Erythroblast (primary cell): ENCODE data around the gene DNASE1L1.

ENCODE experiments used
- GATA1 ChIP-seq: IDR thresholded peaks from 2 replicates; pipeline ENCODE4 v1.6.1; 2011; ENCODE audit warnings: low read depth, mild to moderate bottlenecking, control low read depth, low read length, moderate library complexity
- POLR2A ChIP-seq: IDR thresholded peaks from 2 replicates; pipeline ENCODE4 v1.6.1; 2011; ENCODE audit warnings: mild to moderate bottlenecking, low read length

- no peak for TF ChIP-seq POLR2A
- no peak for TF ChIP-seq GATA1
Observed at GRCh38 chrX:154441564-154441963, 32.5 kb upstream of the DNASE1L1 start.
